Smooth muscle cell (in vitro differentiated cells): ENCODE data around the gene CST4. TPM values are rescaled to one million over a fixed set of nuclear protein-coding genes. Genes with fewer than 3 reads are reported as not detected.

Experiments
- DNase-seq: peaks from one replicate; lab custom pipeline; 2025; ENCODE audit not compliant: unreplicated experiment; lab: John Stamatoyannopoulos, UW
- H2AFZ ChIP-seq: fragments of 200-600 bp; sonication (generic); 2 replicates; pipeline ENCODE4 v1.6.0; 2016; ENCODE audit warnings: antibody characterized with exemption, low read depth, mild to moderate bottlenecking
- H3F3A ChIP-seq: fragments of 200-600 bp; sonication (generic); 2 replicates; pipeline ENCODE4 v1.6.0; 2017; ENCODE audit warnings: antibody characterized with exemption, low read depth
- H3K27ac ChIP-seq: fragments of 200-600 bp; sonication (generic); 2 replicates; pipeline ENCODE4 v1.5.1; 2016; ENCODE audit warnings: low read depth, mild to moderate bottlenecking
- H3K27me3 ChIP-seq: fragments of 200-600 bp; sonication (generic); 2 replicates; pipeline ENCODE4 v1.6.1; 2016; ENCODE audit warnings: low read depth, mild to moderate bottlenecking
- H3K36me3 ChIP-seq: fragments of 200-600 bp; sonication (generic); 2 replicates; pipeline ENCODE4 v1.5.1; 2016; ENCODE audit warnings: low read depth
- H3K4me1 ChIP-seq: fragments of 200-600 bp; sonication (generic); 2 replicates; pipeline ENCODE4 v1.5.1; 2016; ENCODE audit warnings: low read depth
- H3K4me2 ChIP-seq: fragments of 200-600 bp; sonication (generic); 2 replicates; pipeline ENCODE4 v1.6.0; 2016; ENCODE audit warnings: mild to moderate bottlenecking
- H3K4me3 ChIP-seq: fragments of 200-600 bp; sonication (generic); 2 replicates; pipeline ENCODE4 v1.5.1; 2016; ENCODE audit warnings: mild to moderate bottlenecking
- H3K79me2 ChIP-seq: fragments of 200-600 bp; sonication (generic); 2 replicates; pipeline ENCODE4 v1.6.0; 2016; ENCODE audit warnings: low read depth, mild to moderate bottlenecking
- H3K9ac ChIP-seq: fragments of 200-600 bp; sonication (generic); 2 replicates; pipeline ENCODE4 v1.6.0; 2016; ENCODE audit warnings: low read depth
- H3K9me3 ChIP-seq: fragments of 200-600 bp; sonication (generic); replicated peaks from 2 replicates; pipeline ENCODE4 v1.5.1; 2016; ENCODE audit warnings: low read depth
- H4K20me1 ChIP-seq: fragments of 200-600 bp; sonication (generic); 2 replicates; pipeline ENCODE4 v1.6.0; 2016; ENCODE audit warnings: low read depth
- CTCF ChIP-seq: fragments of 200-600 bp; sonication (generic); IDR thresholded peaks from 2 replicates; pipeline ENCODE4 v1.5.1; 2017; ENCODE audit warnings: borderline replicate concordance, mild to moderate bottlenecking, antibody characterized with exemption; ENCODE audit not compliant: insufficient read depth, poor library complexity, severe bottlenecking
- WGBS: methylation state at CpG from one replicate; pipeline ENCODE4 v1.1.7; 2016; ENCODE audit warnings: low lambda C conversion rate; 5-methylcytosine and 5-hydroxymethylcytosine counted together
- polyA plus RNA-seq: library from polyadenylated mRNA; unstranded; fragments of >200 nt; fragmentation: Nextera tagmentation; extraction: Ambion mirVana; gene quantifications from 2 replicates; pipeline ENCODE4 v1.2.1, GENCODE V29; 2016
- total RNA-seq: library from RNA; depleted of rRNA; stranded (reverse); fragments of >200 nt; gene quantifications from 2 replicates; pipeline ENCODE4 v1.2.3, GENCODE V29; 2014

CST4 gene
- total and polyA plus RNA-seq, 2 experiments from 2014 or later, result not detected

- Histone ChIP-seq H3K36me3 (no peaks in the 10 kb centered on the region), H3F3A (peaks cover 20% of the 10 kb centered on the region), H2AFZ (no peak overlapping the region), H3K9ac (no peak overlapping the region), H4K20me1 (peaks cover 15% of the 10 kb centered on the region), H3K9me3 (no peaks in the 10 kb centered on the region), H3K27ac (no peak overlapping the region), H3K4me1 (peaks cover 12% of the 10 kb centered on the region), H3K27me3 (no peaks in the 10 kb centered on the region), H3K4me2 (no peak overlapping the region), H3K79me2 (peaks cover 3% of the 10 kb centered on the region), H3K4me3 (no peak overlapping the region)
- 91% methylated on average over 8 of the region's 8 CpGs for WGBS
- no peak for TF ChIP-seq CTCF
- DNase-seq, result no peak
These were observed 48.7 kb downstream of the CST4 start for GRCh38 chr20:23640018-23640601.

GRCh38 chr20:23639490-23639958 lies 49.3 kb downstream of the CST4 start:
- Histone ChIP-seq H3F3A (peaks cover 20% of the 10 kb centered on the region), H3K27me3 (no peaks in the 10 kb centered on the region), H3K9me3 (no peaks in the 10 kb centered on the region), H3K9ac (no peak overlapping the region), H3K27ac (no peak overlapping the region), H3K36me3 (no peaks in the 10 kb centered on the region), H4K20me1 (peaks cover 20% of the 10 kb centered on the region), H2AFZ (no peak overlapping the region), H3K4me2 (no peak overlapping the region), H3K79me2 (peaks cover 3% of the 10 kb centered on the region), H3K4me3 (no peak overlapping the region), H3K4me1 (peaks cover 12% of the 10 kb centered on the region)
- WGBS, result 89% methylated on average over 8 of the region's 8 CpGs
- TF ChIP-seq CTCF, result no peak
- no peak for DNase-seq

GRCh38 chr20:23638309-23638708 lies 50.5 kb downstream of the CST4 start:
- Histone ChIP-seq H3K4me2 (no peak overlapping the region), H3K79me2 (peaks cover 3% of the 10 kb centered on the region), H4K20me1 (peaks cover 20% of the 10 kb centered on the region), H3K4me1 (peaks cover 12% of the 10 kb centered on the region), H3F3A (peaks cover 17% of the 10 kb centered on the region), H3K9me3 (no peaks in the 10 kb centered on the region), H3K27me3 (no peaks in the 10 kb centered on the region), H2AFZ (no peak overlapping the region), H3K9ac (no peak overlapping the region), H3K36me3 (no peaks in the 10 kb centered on the region), H3K27ac (no peak overlapping the region), H3K4me3 (no peak overlapping the region)
- TF ChIP-seq CTCF, result no peak
- no CpG with 5 or more reads among the region's 9 CpGs for WGBS
- no peak for DNase-seq
